KMS-11 (cell line): ENCODE data around the gene LSM11.

Experiments used
- H2AFZ ChIP-seq: fragments of 200-600 bp; sonication (generic); 2 replicates; pipeline ENCODE4 v1.6.1; 2016; ENCODE audit warnings: antibody characterized with exemption, mixed run types, low read depth
- H3K27ac ChIP-seq: fragments of 200-600 bp; sonication (generic); 2 replicates; pipeline ENCODE4 v1.6.1; 2016; ENCODE audit warnings: mild to moderate bottlenecking, mixed run types
- H3K27me3 ChIP-seq: fragments of 200-600 bp; sonication (generic); 2 replicates; pipeline ENCODE4 v1.6.1; 2017; ENCODE audit warnings: mild to moderate bottlenecking, low read depth, mixed run types, moderate library complexity; ENCODE audit not compliant: insufficient read depth
- H3K36me3 ChIP-seq: fragments of 200-600 bp; sonication (generic); 2 replicates; pipeline ENCODE4 v1.6.1; 2017; ENCODE audit warnings: mild to moderate bottlenecking, mixed run types; ENCODE audit not compliant: insufficient read depth
- H3K4me1 ChIP-seq: fragments of 200-600 bp; sonication (generic); 2 replicates; pipeline ENCODE4 v1.6.1; 2016; ENCODE audit warnings: mild to moderate bottlenecking, low read depth, mixed run types; ENCODE audit not compliant: poor library complexity, severe bottlenecking
- H3K4me2 ChIP-seq: fragments of 200-600 bp; sonication (generic); 2 replicates; pipeline ENCODE4 v1.7.0; 2016; ENCODE audit warnings: mild to moderate bottlenecking, mixed run types
- H3K4me3 ChIP-seq: fragments of 200-600 bp; sonication (generic); IDR thresholded peaks from 2 replicates; pipeline ENCODE4 v1.6.1; 2017; ENCODE audit warnings: low read depth, low read length, mixed read lengths; ENCODE audit not compliant: insufficient read depth
- H3K79me2 ChIP-seq: fragments of 200-600 bp; sonication (generic); 2 replicates; pipeline ENCODE4 v1.6.1; 2016; ENCODE audit warnings: low read depth, mixed run types; ENCODE audit not compliant: insufficient read depth
- H3K9ac ChIP-seq: fragments of 200-600 bp; sonication (generic); 2 replicates; pipeline ENCODE4 v1.6.1; 2016; ENCODE audit warnings: mild to moderate bottlenecking, mixed run types
- H4K20me1 ChIP-seq: fragments of 200-600 bp; sonication (generic); 2 replicates; pipeline ENCODE4 v1.6.1; 2016; ENCODE audit warnings: mild to moderate bottlenecking, mixed run types; ENCODE audit not compliant: insufficient read depth
- TF ChIP-seq, protein P1 (sequence below): fragments of 200-600 bp; sonication (generic); conservative IDR thresholded peaks from 2 replicates; pipeline ENCODE4 v1.6.1; 2017; ENCODE audit warnings: low read depth, mild to moderate bottlenecking, antibody characterized with exemption, low read length, moderate library complexity, mixed read lengths

Gene LSM11

DNA sequence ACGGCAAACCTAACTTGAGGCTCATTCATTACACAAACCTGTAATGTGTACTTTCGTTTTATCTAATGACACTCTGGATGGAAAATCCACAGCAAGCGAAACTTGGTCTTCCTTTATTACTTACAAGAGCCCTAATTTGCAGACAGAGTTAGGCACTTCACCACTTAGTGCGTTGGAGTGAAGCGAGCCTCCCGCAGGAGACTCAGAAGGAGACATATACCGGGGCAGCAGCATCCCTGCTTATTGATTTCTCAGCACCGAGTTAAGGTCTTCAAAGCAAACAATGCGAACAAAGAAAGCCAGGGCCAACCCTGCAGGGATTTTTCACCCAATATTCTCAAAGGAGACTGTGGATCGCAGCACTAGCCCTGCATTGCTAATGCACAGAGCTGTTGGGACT, 28.6 kb downstream of the LSM11 start:
- no peaks in the 10 kb centered on the region for H4K20me1 ChIP-seq
- no peaks in the 10 kb centered on the region for H3K79me2 ChIP-seq
- H3K9ac ChIP-seq, result no peak overlapping the region
- H3K4me1 ChIP-seq, result no peaks in the 10 kb centered on the region
- no peak overlapping the region for H3K4me3 ChIP-seq
- TF ChIP-seq, protein P1, sequence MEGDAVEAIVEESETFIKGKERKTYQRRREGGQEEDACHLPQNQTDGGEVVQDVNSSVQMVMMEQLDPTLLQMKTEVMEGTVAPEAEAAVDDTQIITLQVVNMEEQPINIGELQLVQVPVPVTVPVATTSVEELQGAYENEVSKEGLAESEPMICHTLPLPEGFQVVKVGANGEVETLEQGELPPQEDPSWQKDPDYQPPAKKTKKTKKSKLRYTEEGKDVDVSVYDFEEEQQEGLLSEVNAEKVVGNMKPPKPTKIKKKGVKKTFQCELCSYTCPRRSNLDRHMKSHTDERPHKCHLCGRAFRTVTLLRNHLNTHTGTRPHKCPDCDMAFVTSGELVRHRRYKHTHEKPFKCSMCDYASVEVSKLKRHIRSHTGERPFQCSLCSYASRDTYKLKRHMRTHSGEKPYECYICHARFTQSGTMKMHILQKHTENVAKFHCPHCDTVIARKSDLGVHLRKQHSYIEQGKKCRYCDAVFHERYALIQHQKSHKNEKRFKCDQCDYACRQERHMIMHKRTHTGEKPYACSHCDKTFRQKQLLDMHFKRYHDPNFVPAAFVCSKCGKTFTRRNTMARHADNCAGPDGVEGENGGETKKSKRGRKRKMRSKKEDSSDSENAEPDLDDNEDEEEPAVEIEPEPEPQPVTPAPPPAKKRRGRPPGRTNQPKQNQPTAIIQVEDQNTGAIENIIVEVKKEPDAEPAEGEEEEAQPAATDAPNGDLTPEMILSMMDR, result no peak
- no peaks in the 10 kb centered on the region for H3K27me3 ChIP-seq
- H3K36me3 ChIP-seq, result no peaks in the 10 kb centered on the region
- H3K27ac ChIP-seq, result no peak overlapping the region
- no peak overlapping the region for H2AFZ ChIP-seq
- H3K4me2 ChIP-seq, result no peak overlapping the region

DNA sequence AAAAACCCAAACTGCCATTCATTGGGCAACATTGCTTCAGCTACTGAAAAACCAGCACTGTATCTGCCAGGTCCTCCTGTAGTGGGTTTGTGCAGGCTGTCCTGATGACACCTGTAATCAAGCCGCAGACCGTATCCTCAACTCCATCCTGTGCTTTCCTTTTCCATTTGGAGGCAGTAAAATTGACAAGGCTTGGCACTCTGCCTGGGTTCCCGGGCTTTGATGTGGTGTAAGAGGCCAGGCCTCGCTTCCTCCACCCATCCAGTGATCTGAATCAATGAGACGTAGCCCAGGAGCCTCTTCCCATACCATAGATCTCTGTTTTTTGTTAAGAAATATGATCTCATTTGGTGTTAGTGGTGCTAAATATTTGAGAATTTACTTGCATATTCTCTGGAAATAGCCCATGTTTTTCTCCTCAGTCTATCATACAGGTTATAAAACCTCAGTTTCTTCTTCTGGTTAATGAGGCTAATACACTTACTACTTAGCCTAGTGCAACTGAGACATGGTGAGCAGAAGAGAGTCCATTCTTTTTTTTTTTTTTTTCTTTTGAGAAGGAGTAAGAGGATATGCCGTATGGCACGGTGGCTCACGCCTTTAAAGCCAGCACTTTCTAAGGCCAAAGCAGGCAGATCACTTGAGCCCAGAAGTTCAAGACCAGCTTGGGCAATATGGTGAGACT, 34.8 kb downstream of the LSM11 start:
- Histone ChIP-seq H2AFZ (no peak overlapping the region), H3K36me3 (no peaks in the 10 kb centered on the region), H3K27me3 (no peaks in the 10 kb centered on the region), H3K9ac (no peak overlapping the region), H3K79me2 (no peaks in the 10 kb centered on the region), H3K27ac (no peak overlapping the region), H4K20me1 (no peaks in the 10 kb centered on the region), H3K4me3 (no peak overlapping the region), H3K4me1 (no peaks in the 10 kb centered on the region), H3K4me2 (no peak overlapping the region)
- TF ChIP-seq, protein P1, result no peak

DNA sequence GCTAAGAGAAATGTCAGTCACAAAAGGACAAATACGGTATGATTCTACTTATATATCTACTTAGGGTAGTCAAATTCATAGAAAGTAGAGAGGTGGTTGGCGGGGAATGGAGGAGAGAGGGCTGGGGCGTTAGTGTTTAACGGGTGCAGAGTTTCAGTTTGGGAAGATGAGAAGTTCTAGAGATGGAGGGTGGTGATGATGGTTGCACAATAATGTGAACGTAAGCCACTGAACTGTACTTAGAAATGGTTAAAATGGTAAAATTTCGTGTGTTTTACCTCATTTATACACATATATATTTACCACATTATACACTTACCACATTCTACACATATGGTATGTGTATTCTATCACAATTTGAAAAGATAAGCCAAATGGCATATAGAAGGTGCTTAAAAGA, 35.7 kb downstream of the LSM11 start:
- Histone ChIP-seq H3K4me3 (no peak overlapping the region), H3K27me3 (no peaks in the 10 kb centered on the region), H3K36me3 (no peaks in the 10 kb centered on the region), H3K4me2 (no peak overlapping the region), H4K20me1 (no peaks in the 10 kb centered on the region), H3K9ac (no peak overlapping the region), H3K79me2 (no peaks in the 10 kb centered on the region), H3K27ac (no peak overlapping the region), H2AFZ (no peak overlapping the region), H3K4me1 (no peaks in the 10 kb centered on the region)
- TF ChIP-seq, protein P1, result no peak

DNA sequence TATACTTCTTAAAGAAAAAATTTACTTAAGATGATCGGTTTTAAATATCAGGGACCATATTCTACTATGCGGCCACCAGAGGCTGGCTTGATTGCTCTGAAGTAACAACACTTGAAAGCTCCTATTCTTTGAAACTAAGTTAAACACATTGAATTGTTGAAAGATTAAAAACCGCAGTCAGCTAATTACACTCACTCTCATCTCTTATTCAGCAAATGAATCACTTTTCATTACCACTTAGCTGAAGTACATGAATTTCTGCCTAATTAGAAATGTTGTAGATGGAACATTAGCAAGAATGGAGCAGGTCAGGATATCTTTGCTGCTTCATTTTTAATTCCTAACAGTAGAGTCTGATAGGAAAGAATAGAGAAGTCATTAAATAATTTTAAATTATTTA, 42.3 kb downstream of the LSM11 start:
- no peak overlapping the region for H2AFZ ChIP-seq
- H3K27me3 ChIP-seq, result no peaks in the 10 kb centered on the region
- no peak overlapping the region for H3K27ac ChIP-seq
- H3K4me3 ChIP-seq, result no peak overlapping the region
- H3K79me2 ChIP-seq, result no peaks in the 10 kb centered on the region
- H3K9ac ChIP-seq, result no peak overlapping the region
- no peaks in the 10 kb centered on the region for H3K36me3 ChIP-seq
- H4K20me1 ChIP-seq, result no peaks in the 10 kb centered on the region
- TF ChIP-seq, protein P1, result no peak
- no peaks in the 10 kb centered on the region for H3K4me1 ChIP-seq
- no peak overlapping the region for H3K4me2 ChIP-seq
